ENCODE results near the gene RBMS3.

RBMS3 gene

DNA sequence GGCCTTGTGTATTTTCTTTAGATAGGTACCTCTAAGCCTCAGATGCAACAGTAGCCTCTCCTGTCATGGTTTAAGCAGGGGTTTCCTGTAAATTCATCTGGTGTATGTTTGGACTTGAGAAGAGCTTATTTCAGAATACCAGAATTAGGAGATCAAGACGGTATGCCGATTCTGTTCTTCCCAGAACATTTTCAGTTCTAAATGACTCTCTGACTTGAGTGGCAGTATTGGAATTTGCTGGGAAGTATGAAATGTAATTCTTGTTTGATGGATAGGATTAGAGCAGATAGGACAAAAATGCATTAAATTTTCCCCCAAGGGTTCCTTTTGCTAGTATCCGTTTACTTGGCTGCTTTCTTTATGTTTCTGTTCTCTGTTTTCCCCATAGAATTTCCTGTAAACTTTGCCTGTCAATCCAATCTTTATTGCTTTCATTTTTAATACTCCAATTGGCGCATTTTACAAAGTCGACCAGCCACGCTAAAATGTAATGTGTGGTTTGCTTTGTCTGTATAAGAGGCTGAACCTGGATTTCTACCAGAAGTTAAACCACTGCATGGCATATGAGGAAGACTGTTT, 612.2 kb downstream of the RBMS3 start:
- Histone ChIP-seq H4K12ac (ENCODE audit: low read depth, low read length) (no peak overlapping the region), H3K9ac (ENCODE audit: low read length) (no peak overlapping the region), H2BK12ac (ENCODE audit: low read length) (no peak overlapping the region), H3K27me3 (ENCODE audit: insufficient read depth, low read length) (no peaks in the 10 kb centered on the region), H3K9me3 (ENCODE audit: insufficient read depth, low read depth, low read length) (no peaks in the 10 kb centered on the region), H3K4me2 (ENCODE audit: low read length) (no peak overlapping the region), H3K36me3 (ENCODE audit: control insufficient read depth in 1 of 2, insufficient read depth in 2 of 2, low read length in 2 of 2) (no peaks in the 10 kb centered on the region), H2BK5ac (ENCODE audit: low read depth, low read length, poor library complexity) (no peak overlapping the region), H3K4ac (ENCODE audit: low read depth, low read length) (no peak overlapping the region), H3K79me1 (ENCODE audit: low read length) (no peaks in the 10 kb centered on the region), H2AK5ac (ENCODE audit: low read length) (no peak overlapping the region), H3K4me1 (ENCODE audit: control insufficient read depth in 1 of 2, insufficient read depth in 2 of 2, low read length in 2 of 2) (no peaks in the 10 kb centered on the region), H3K23ac (ENCODE audit: low read length) (no peak overlapping the region), H2BK120ac (ENCODE audit: insufficient read depth, low read length, poor library complexity) (no peak overlapping the region), H3K14ac (ENCODE audit: low read length) (no peak overlapping the region), H4K91ac (ENCODE audit: low read depth, low read length) (no peak overlapping the region), H4K8ac (ENCODE audit: low read depth, low read length) (no peak overlapping the region), H2AFZ (ENCODE audit: insufficient read depth, low read length, poor library complexity) (no peak overlapping the region), H3K27ac (ENCODE audit: low read depth, low read length) (no peak overlapping the region), H3K18ac (ENCODE audit: low read length) (no peak overlapping the region), H3K79me2 (ENCODE audit: control insufficient read depth, insufficient read depth, low read length, poor library complexity) (no peaks in the 10 kb centered on the region), H3K4me3 (ENCODE audit: low read depth, low read length) (no peak overlapping the region)
- no CpG with 5 or more reads among the region's 6 CpGs for WGBS (ENCODE audit: extremely low coverage, insufficient coverage, insufficient read length)
- DNase-seq = no peak

DNA sequence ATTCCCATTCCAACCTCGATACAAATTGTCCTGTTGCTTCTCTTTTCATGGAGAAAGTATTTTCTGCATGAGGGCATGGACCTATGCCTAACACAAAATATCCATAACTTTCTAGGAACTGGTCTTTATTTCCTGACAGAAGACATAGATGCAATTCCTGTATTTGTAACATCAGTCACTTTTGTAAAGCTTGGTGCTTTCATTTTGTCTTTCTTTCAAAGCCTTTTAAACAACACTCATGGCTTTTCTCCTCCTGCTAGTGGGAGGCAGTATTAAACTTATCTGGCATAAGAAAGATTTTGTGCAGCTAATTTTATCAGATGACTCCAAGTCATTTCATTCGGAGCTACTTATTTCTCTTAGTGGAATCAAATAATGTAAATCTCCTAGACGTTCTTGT, 616.0 kb downstream of the RBMS3 start:
- no peak overlapping the region for H3K9ac ChIP-seq (ENCODE audit: low read length)
- H2BK5ac ChIP-seq (ENCODE audit: low read depth, low read length, poor library complexity) = no peak overlapping the region
- H3K79me1 ChIP-seq (ENCODE audit: low read length) = no peaks in the 10 kb centered on the region
- no peak overlapping the region for H3K4me2 ChIP-seq (ENCODE audit: low read length)
- no peaks in the 10 kb centered on the region for H3K27me3 ChIP-seq (ENCODE audit: insufficient read depth, low read length)
- H4K8ac ChIP-seq (ENCODE audit: low read depth, low read length) = no peak overlapping the region
- H4K91ac ChIP-seq (ENCODE audit: low read depth, low read length) = no peak overlapping the region
- H3K27ac ChIP-seq (ENCODE audit: low read depth, low read length) = no peak overlapping the region
- no peak overlapping the region for H3K23ac ChIP-seq (ENCODE audit: low read length)
- no peak overlapping the region for H3K14ac ChIP-seq (ENCODE audit: low read length)
- H3K36me3 ChIP-seq (ENCODE audit: control insufficient read depth in 1 of 2, insufficient read depth in 2 of 2, low read length in 2 of 2) = no peaks in the 10 kb centered on the region
- DNase-seq = no peak
- H3K4ac ChIP-seq (ENCODE audit: low read depth, low read length) = no peak overlapping the region
- H2AFZ ChIP-seq (ENCODE audit: insufficient read depth, low read length, poor library complexity) = no peak overlapping the region
- H3K4me1 ChIP-seq (ENCODE audit: control insufficient read depth in 1 of 2, insufficient read depth in 2 of 2, low read length in 2 of 2) = no peaks in the 10 kb centered on the region
- no peaks in the 10 kb centered on the region for H3K9me3 ChIP-seq (ENCODE audit: insufficient read depth, low read depth, low read length)
- no peak overlapping the region for H2BK12ac ChIP-seq (ENCODE audit: low read length)
- no peak overlapping the region for H2AK5ac ChIP-seq (ENCODE audit: low read length)
- H2BK120ac ChIP-seq (ENCODE audit: insufficient read depth, low read length, poor library complexity) = no peak overlapping the region
- no peak overlapping the region for H3K4me3 ChIP-seq (ENCODE audit: low read depth, low read length)
- no peak overlapping the region for H3K18ac ChIP-seq (ENCODE audit: low read length)
- no peaks in the 10 kb centered on the region for H3K79me2 ChIP-seq (ENCODE audit: control insufficient read depth, insufficient read depth, low read length, poor library complexity)
- no peak overlapping the region for H4K12ac ChIP-seq (ENCODE audit: low read depth, low read length)
- WGBS (ENCODE audit: extremely low coverage, insufficient coverage, insufficient read length) = no CpG with 5 or more reads among the region's 3 CpGs

DNA sequence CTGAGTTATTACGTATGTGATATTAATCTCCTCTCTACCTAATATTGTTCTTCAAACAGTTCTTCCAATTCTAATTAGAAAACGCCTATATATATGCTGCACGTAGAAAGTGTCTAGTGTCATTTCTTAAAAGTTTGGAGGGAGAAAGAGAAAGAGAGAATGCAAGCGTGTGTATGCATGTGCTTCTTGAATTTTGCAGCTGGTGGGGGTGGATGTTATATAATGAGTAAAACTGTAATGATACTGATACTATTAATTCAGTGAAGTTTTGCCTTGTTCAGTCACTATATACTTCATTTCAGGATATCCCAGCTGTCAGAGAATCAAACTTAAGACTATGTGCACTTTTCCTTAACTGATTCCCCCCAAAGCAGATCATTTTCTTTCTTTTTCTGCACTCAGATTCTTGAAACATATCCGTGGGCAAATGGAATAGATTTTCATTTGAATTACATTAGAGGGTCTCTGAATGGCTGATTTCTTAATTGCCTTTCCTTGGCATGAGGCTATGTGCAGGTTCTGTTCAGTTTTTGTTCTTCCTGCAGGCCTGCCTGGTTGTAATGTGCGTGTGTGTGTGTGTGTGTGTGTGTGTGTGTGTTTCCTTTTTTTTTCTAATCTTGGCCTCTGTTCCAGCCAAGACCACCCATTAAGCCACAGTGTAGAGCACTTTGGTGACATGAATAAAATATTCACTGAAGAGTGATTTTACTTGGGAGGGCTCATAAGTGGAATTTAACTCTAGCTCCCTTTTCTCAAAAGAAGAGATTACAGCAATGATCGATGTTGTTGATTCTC, 617.5 kb downstream of the RBMS3 start:
- no peak for DNase-seq
- H3K4me2 ChIP-seq (ENCODE audit: low read length) = no peak overlapping the region
- no peak overlapping the region for H2BK12ac ChIP-seq (ENCODE audit: low read length)
- no peak overlapping the region for H3K27ac ChIP-seq (ENCODE audit: low read depth, low read length)
- no peak overlapping the region for H4K8ac ChIP-seq (ENCODE audit: low read depth, low read length)
- H4K91ac ChIP-seq (ENCODE audit: low read depth, low read length) = no peak overlapping the region
- no peak overlapping the region for H3K9ac ChIP-seq (ENCODE audit: low read length)
- H3K4me3 ChIP-seq (ENCODE audit: low read depth, low read length) = no peak overlapping the region
- no peak overlapping the region for H2BK120ac ChIP-seq (ENCODE audit: insufficient read depth, low read length, poor library complexity)
- H3K79me1 ChIP-seq (ENCODE audit: low read length) = no peaks in the 10 kb centered on the region
- no peaks in the 10 kb centered on the region for H3K27me3 ChIP-seq (ENCODE audit: insufficient read depth, low read length)
- H3K4me1 ChIP-seq (ENCODE audit: control insufficient read depth in 1 of 2, insufficient read depth in 2 of 2, low read length in 2 of 2) = no peaks in the 10 kb centered on the region
- no peak overlapping the region for H3K18ac ChIP-seq (ENCODE audit: low read length)
- H3K14ac ChIP-seq (ENCODE audit: low read length) = no peak overlapping the region
- WGBS (ENCODE audit: extremely low coverage, insufficient coverage, insufficient read length) = no CpG with 5 or more reads among the region's 7 CpGs
- H3K9me3 ChIP-seq (ENCODE audit: insufficient read depth, low read depth, low read length) = no peaks in the 10 kb centered on the region
- no peak overlapping the region for H2BK5ac ChIP-seq (ENCODE audit: low read depth, low read length, poor library complexity)
- no peak overlapping the region for H2AFZ ChIP-seq (ENCODE audit: insufficient read depth, low read length, poor library complexity)
- no peaks in the 10 kb centered on the region for H3K79me2 ChIP-seq (ENCODE audit: control insufficient read depth, insufficient read depth, low read length, poor library complexity)
- no peak overlapping the region for H2AK5ac ChIP-seq (ENCODE audit: low read length)
- H3K36me3 ChIP-seq (ENCODE audit: control insufficient read depth in 1 of 2, insufficient read depth in 2 of 2, low read length in 2 of 2) = no peaks in the 10 kb centered on the region
- H4K12ac ChIP-seq (ENCODE audit: low read depth, low read length) = no peak overlapping the region
- no peak overlapping the region for H3K4ac ChIP-seq (ENCODE audit: low read depth, low read length)
- H3K23ac ChIP-seq (ENCODE audit: low read length) = no peak overlapping the region

DNA sequence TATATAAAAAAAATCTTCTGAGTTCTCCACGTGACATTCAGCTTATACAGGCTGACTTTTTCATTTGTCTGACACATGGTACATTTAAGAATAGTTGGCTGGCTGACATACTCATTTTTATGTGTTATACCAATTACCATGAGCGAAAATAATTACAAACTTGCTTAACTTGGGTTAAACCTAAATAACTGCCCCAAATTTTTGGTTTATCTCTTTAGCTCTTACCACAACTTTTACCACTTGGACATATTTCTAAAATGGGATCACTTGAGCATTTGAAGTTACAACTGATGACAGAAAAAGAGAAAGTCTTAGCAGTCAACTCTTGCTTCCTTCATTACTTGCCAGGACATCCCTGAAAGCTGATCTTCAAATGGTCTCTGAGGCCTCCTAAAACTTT, 618.1 kb downstream of the RBMS3 start:
- Histone ChIP-seq H3K18ac (ENCODE audit: low read length) (no peak overlapping the region), H3K14ac (ENCODE audit: low read length) (no peak overlapping the region), H3K79me2 (ENCODE audit: control insufficient read depth, insufficient read depth, low read length, poor library complexity) (no peaks in the 10 kb centered on the region), H4K8ac (ENCODE audit: low read depth, low read length) (no peak overlapping the region), H3K27ac (ENCODE audit: low read depth, low read length) (no peak overlapping the region), H3K4ac (ENCODE audit: low read depth, low read length) (no peak overlapping the region), H2BK12ac (ENCODE audit: low read length) (no peak overlapping the region), H3K4me2 (ENCODE audit: low read length) (no peak overlapping the region), H3K4me3 (ENCODE audit: low read depth, low read length) (no peak overlapping the region), H3K9me3 (ENCODE audit: insufficient read depth, low read depth, low read length) (no peaks in the 10 kb centered on the region), H2BK5ac (ENCODE audit: low read depth, low read length, poor library complexity) (no peak overlapping the region), H2AK5ac (ENCODE audit: low read length) (no peak overlapping the region), H3K9ac (ENCODE audit: low read length) (no peak overlapping the region), H3K27me3 (ENCODE audit: insufficient read depth, low read length) (no peaks in the 10 kb centered on the region), H2BK120ac (ENCODE audit: insufficient read depth, low read length, poor library complexity) (no peak overlapping the region), H3K23ac (ENCODE audit: low read length) (no peak overlapping the region), H4K12ac (ENCODE audit: low read depth, low read length) (no peak overlapping the region), H2AFZ (ENCODE audit: insufficient read depth, low read length, poor library complexity) (no peak overlapping the region), H3K79me1 (ENCODE audit: low read length) (no peaks in the 10 kb centered on the region), H3K36me3 (ENCODE audit: control insufficient read depth in 1 of 2, insufficient read depth in 2 of 2, low read length in 2 of 2) (no peaks in the 10 kb centered on the region), H4K91ac (ENCODE audit: low read depth, low read length) (no peak overlapping the region), H3K4me1 (ENCODE audit: control insufficient read depth in 1 of 2, insufficient read depth in 2 of 2, low read length in 2 of 2) (no peaks in the 10 kb centered on the region)
- DNase-seq = no peak
- WGBS (ENCODE audit: extremely low coverage, insufficient coverage, insufficient read length) = no CpG with 5 or more reads among the region's 2 CpGs
